ENCODE results near the gene NARS2. TPM values are rescaled to one million over a fixed set of nuclear protein-coding genes. Genes with fewer than 3 reads are reported as not detected.

The NARS2 gene
- total and polyA plus RNA-seq, 9 of the 15 experiments (the other 6 are each of a cell fraction or from before 2014, with no cell fraction given) = 26.8 to 48.0 (median 34.2) TPM

GRCh38 chr11:78574386-78575381, at the start of gene NARS2 (continued):
- no peak for TF ChIP-seq HOMEZ (CRISPR knock-in tag; IDR thresholded peaks at IDR 0.05)
- no peak for TF ChIP-seq TFAM (CRISPR knock-in tag; conservative IDR thresholded peaks at IDR 0.05)
- TF ChIP-seq HIVEP1 (CRISPR knock-in tag; IDR thresholded peaks at IDR 0.05) = no peak
- no peak for TF ChIP-seq STAT5A (IDR thresholded peaks at IDR 0.05; ENCODE audit: borderline replicate concordance, low read length)
- TF ChIP-seq OTX1 (CRISPR knock-in tag; IDR thresholded peaks at IDR 0.05) = no peak
- TF ChIP-seq WHSC1 (IDR thresholded peaks at IDR 0.05; ENCODE audit: low read length) = no peak
- no peak for TF ChIP-seq ASH1L (IDR thresholded peaks at IDR 0.05; ENCODE audit: borderline replicate concordance, low read depth, partially characterized antibody)
- peak; percentile 47; the same call in 1 of the 2 replicates for TF ChIP-seq EHMT2 (IDR thresholded peaks at IDR 0.05)
- TF ChIP-seq RBBP5 (IDR thresholded peaks at IDR 0.05; ENCODE audit: borderline replicate concordance, insufficient read depth, low read length, poor library complexity, severe bottlenecking) = peak; percentile 87
- no peak for TF ChIP-seq PURB (CRISPR knock-in tag; IDR thresholded peaks at IDR 0.05; ENCODE audit: low read depth)
- peak; percentile 63 for TF ChIP-seq PKNOX1 (IDR thresholded peaks at IDR 0.05)
- no peak for TF ChIP-seq NR1H2 (CRISPR knock-in tag; IDR thresholded peaks at IDR 0.05)
- TF ChIP-seq DMBX1 (CRISPR knock-in tag; IDR thresholded peaks at IDR 0.05; ENCODE audit: borderline replicate concordance) = no peak
- TF ChIP-seq NR0B1 (IDR thresholded peaks at IDR 0.05; ENCODE audit: partially characterized antibody) = no peak
- 0 out of 4 replicates have a peak, but pooled peaks of 1 of the 2 experiments have one; percentile 1 for TF ChIP-seq TRIM24 (IDR thresholded peaks at IDR 0.05)
- TF ChIP-seq ZNF12 (CRISPR knock-in tag; IDR thresholded peaks at IDR 0.05) = no peak
- peak; percentile 73 for TF ChIP-seq ZBTB1 (CRISPR knock-in tag; IDR thresholded peaks at IDR 0.05; ENCODE audit: borderline replicate concordance, low read depth)
- TF ChIP-seq KLF10 (CRISPR knock-in tag; IDR thresholded peaks at IDR 0.05) = no peak
- no peak for TF ChIP-seq RBM34 (IDR thresholded peaks at IDR 0.05; ENCODE audit: borderline replicate concordance, insufficient read depth, low read length)
- TF ChIP-seq ZFP30 (CRISPR knock-in tag; IDR thresholded peaks at IDR 0.05; ENCODE audit: borderline replicate concordance) = no peak
- no peak for TF ChIP-seq RBM25 (IDR thresholded peaks at IDR 0.05; ENCODE audit: low read depth, low read length, severe bottlenecking)

All from K562 (cell line).